C4-2B (cell line): ENCODE measurements around the gene XPO6.

Experiments used
- ZFX ChIP-seq: fragments of 450-650 bp; IDR thresholded peaks from 2 replicates; pipeline ENCODE4 v1.6.1; 2017
- TF ChIP-seq, protein P1 (sequence below): fragments of 450-650 bp; conservative IDR thresholded peaks from 2 replicates; pipeline ENCODE4 v1.5.1; 2017; ENCODE audit warnings: mild to moderate bottlenecking

DNA sequence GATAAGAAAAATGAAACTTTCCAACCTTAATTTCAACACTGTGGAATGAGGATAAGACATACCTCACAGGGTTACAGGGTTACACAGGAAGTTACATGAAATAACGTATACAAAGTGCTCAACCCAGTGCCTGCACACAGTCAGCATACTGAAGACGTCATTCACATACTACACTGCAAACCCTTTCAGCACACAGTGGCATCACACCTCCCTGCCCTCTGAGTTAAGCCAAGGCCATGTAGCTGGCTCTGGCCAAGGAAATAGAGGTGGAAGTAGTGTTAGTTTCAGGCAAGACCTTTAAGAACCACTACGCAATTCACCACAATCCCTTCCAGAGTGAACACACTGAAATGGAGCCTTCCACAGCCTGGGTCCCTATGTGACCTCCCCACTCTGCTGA is 101.7 kb downstream of the XPO6 start:
- TF ChIP-seq, protein P1, sequence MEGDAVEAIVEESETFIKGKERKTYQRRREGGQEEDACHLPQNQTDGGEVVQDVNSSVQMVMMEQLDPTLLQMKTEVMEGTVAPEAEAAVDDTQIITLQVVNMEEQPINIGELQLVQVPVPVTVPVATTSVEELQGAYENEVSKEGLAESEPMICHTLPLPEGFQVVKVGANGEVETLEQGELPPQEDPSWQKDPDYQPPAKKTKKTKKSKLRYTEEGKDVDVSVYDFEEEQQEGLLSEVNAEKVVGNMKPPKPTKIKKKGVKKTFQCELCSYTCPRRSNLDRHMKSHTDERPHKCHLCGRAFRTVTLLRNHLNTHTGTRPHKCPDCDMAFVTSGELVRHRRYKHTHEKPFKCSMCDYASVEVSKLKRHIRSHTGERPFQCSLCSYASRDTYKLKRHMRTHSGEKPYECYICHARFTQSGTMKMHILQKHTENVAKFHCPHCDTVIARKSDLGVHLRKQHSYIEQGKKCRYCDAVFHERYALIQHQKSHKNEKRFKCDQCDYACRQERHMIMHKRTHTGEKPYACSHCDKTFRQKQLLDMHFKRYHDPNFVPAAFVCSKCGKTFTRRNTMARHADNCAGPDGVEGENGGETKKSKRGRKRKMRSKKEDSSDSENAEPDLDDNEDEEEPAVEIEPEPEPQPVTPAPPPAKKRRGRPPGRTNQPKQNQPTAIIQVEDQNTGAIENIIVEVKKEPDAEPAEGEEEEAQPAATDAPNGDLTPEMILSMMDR = no peak
- no peak for TF ChIP-seq ZFX
